Endothelial cell (in vitro differentiated cells): ENCODE measurements around the gene NAP1L1. TPM values are rescaled to one million over a fixed set of nuclear protein-coding genes. Genes with fewer than 3 reads are reported as not detected.
A peak's percentile ranks its signal among the peaks of the same experiment; 100 is the strongest.

Source experiments
- DNase-seq: peaks from one replicate; pipeline ENCODE4 v3.0.0; 2021; ENCODE audit warnings: low spot score
- H3K27ac Mint-ChIP-seq: one replicate; pipeline ENCODE4 v1.8.0; 2021; ENCODE audit warnings: mixed read lengths, inconsistent platforms; ENCODE audit not compliant: unreplicated experiment
- H3K27me3 Mint-ChIP-seq: one replicate; pipeline ENCODE4 v1.8.0; 2021; ENCODE audit warnings: mild to moderate bottlenecking, moderate library complexity, mixed read lengths, inconsistent platforms; ENCODE audit not compliant: unreplicated experiment
- H3K36me3 Mint-ChIP-seq: one replicate; pipeline ENCODE4 v1.8.0; 2021; ENCODE audit warnings: mild to moderate bottlenecking, low read depth, mixed read lengths, inconsistent platforms; ENCODE audit not compliant: unreplicated experiment
- H3K4me1 Mint-ChIP-seq: one replicate; pipeline ENCODE4 v1.8.0; 2021; ENCODE audit warnings: mild to moderate bottlenecking, mixed read lengths, inconsistent platforms; ENCODE audit not compliant: unreplicated experiment
- H3K4me3 Mint-ChIP-seq: one replicate; pipeline ENCODE4 v1.8.0; 2021; ENCODE audit warnings: mild to moderate bottlenecking, mixed read lengths, inconsistent platforms; ENCODE audit not compliant: unreplicated experiment
- H3K9me3 Mint-ChIP-seq: one replicate; pipeline ENCODE4 v1.8.0; 2021; ENCODE audit warnings: mixed read lengths, inconsistent platforms; ENCODE audit not compliant: unreplicated experiment
- CTCF ChIP-seq: fragments of 200-600 bp; sonication (generic); IDR thresholded peaks from one replicate; pipeline ENCODE4 v1.5.0; 2021; ENCODE audit warnings: antibody characterized with exemption; ENCODE audit not compliant: unreplicated experiment
- total RNA-seq: library from RNA; stranded (reverse); fragmentation: NEBNext Ultra II Directional; extraction: Animal tissue kit (Norgen Biotek cat#: 25700); gene quantifications from one replicate; pipeline ENCODE4 v1.2.1, GENCODE V29; 2021; ENCODE audit not compliant: unreplicated experiment

NAP1L1 gene
- total RNA-seq, 1 donor from 2014 or later, result 603 TPM

- peak; percentile 91 for TF ChIP-seq CTCF
- DNase-seq, result peak; percentile 17
- Mint-ChIP-seq H3K27me3 (peaks cover 2% of the 10 kb centered on the region), H3K9me3 (no peaks in the 10 kb centered on the region), H3K4me1 (peaks cover 28% of the 10 kb centered on the region), H3K4me3 (no peak overlapping the region), H3K27ac (peak overlapping the region; percentile 3), H3K36me3 (no peaks in the 10 kb centered on the region)
Measured at GRCh38 chr12:76037130-76038103, 47.1 kb downstream of the NAP1L1 start.

- Mint-ChIP-seq H3K27me3 (peaks cover 13% of the 10 kb centered on the region), H3K9me3 (no peaks in the 10 kb centered on the region), H3K4me3 (no peak overlapping the region), H3K27ac (no peak overlapping the region), H3K36me3 (peaks cover 6% of the 10 kb centered on the region), H3K4me1 (peaks cover 35% of the 10 kb centered on the region)
- no peak for TF ChIP-seq CTCF
- DNase-seq, result no peak
Measured at GRCh38 chr12:76035045-76035444, 49.4 kb downstream of the NAP1L1 start.

- no peak for TF ChIP-seq CTCF
- H3K27me3 Mint-ChIP-seq, result peaks cover 13% of the 10 kb centered on the region
- no peaks in the 10 kb centered on the region for H3K9me3 Mint-ChIP-seq
- peaks cover 41% of the 10 kb centered on the region for H3K4me1 Mint-ChIP-seq
- no peak for DNase-seq
- peak overlapping the region; percentile 96 for H3K27ac Mint-ChIP-seq
- H3K36me3 Mint-ChIP-seq, result peaks cover 22% of the 10 kb centered on the region
- H3K4me3 Mint-ChIP-seq, result peak overlapping the region; percentile 97
Measured at GRCh38 chr12:76033081-76034011, 51.1 kb downstream of the NAP1L1 start.

GRCh38 chr12:76032043-76032981 lies 52.2 kb downstream of the NAP1L1 start:
- H3K4me3 Mint-ChIP-seq, result peak overlapping the region; percentile 97
- H3K27me3 Mint-ChIP-seq, result peaks cover 13% of the 10 kb centered on the region
- no peak for TF ChIP-seq CTCF
- H3K36me3 Mint-ChIP-seq, result peaks cover 22% of the 10 kb centered on the region
- peak; percentile 39 for DNase-seq
- H3K4me1 Mint-ChIP-seq, result peaks cover 39% of the 10 kb centered on the region
- no peaks in the 10 kb centered on the region for H3K9me3 Mint-ChIP-seq
- peak overlapping the region; percentile 96 for H3K27ac Mint-ChIP-seq
